T-helper 9 cell (primary cell): ENCODE data around the gene IMP3.
A peak's percentile ranks its signal among the peaks of the same experiment; 100 is the strongest.
"Not testable (repeated sequence)": the region's sequence is repeated elsewhere in the genome, so short reads cannot be mapped to it uniquely, and the experiment has no call there.

Source experiments
- DNase-seq: peaks from one replicate; pipeline ENCODE4 v3.0.0-alpha.2; 2020

The IMP3 gene

DNA sequence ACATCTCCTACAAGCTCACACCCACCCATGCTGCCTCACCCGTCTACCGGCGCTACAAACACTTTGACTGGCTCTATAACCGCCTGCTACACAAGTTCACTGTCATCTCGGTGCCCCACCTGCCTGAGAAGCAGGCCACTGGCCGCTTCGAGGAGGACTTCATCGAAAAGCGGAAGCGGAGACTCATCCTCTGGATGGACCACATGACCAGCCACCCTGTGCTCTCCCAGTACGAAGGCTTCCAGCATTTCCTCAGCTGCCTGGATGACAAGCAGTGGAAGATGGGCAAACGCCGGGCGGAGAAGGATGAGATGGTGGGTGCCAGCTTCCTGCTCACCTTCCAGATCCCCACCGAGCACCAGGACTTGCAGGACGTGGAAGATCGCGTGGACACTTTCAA lies 9.8 kb upstream of the IMP3 start:
- no peak for DNase-seq

DNA sequence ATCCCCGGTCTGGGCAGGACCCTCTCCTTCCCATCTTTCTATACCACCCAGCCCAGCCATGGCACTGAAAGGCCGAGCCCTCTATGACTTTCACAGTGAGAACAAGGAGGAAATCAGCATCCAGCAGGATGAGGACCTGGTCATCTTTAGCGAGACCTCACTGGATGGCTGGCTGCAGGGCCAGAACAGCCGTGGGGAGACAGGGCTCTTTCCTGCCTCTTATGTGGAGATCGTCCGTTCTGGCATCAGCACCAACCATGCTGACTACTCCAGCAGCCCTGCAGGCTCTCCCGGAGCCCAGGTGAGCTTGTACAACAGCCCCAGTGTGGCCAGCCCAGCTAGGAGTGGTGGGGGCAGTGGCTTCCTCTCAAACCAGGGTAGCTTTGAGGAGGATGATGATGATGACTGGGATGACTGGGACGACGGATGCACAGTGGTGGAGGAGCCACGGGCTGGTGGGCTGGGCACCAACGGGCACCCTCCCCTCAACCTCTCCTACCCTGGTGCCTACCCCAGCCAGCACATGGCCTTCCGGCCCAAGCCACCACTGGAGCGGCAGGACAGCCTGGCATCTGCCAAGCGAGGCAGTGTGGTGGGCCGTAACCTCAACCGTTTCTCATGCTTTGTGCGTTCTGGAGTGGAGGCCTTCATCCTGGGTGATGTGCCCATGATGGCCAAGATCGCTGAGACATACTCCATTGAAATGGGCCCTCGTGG lies 9.2 kb upstream of the IMP3 start:
- no peak for DNase-seq

- DNase-seq, result no peak
Measured at GRCh38 chr15:75648156-75649000, 8.4 kb upstream of the IMP3 start.

DNA sequence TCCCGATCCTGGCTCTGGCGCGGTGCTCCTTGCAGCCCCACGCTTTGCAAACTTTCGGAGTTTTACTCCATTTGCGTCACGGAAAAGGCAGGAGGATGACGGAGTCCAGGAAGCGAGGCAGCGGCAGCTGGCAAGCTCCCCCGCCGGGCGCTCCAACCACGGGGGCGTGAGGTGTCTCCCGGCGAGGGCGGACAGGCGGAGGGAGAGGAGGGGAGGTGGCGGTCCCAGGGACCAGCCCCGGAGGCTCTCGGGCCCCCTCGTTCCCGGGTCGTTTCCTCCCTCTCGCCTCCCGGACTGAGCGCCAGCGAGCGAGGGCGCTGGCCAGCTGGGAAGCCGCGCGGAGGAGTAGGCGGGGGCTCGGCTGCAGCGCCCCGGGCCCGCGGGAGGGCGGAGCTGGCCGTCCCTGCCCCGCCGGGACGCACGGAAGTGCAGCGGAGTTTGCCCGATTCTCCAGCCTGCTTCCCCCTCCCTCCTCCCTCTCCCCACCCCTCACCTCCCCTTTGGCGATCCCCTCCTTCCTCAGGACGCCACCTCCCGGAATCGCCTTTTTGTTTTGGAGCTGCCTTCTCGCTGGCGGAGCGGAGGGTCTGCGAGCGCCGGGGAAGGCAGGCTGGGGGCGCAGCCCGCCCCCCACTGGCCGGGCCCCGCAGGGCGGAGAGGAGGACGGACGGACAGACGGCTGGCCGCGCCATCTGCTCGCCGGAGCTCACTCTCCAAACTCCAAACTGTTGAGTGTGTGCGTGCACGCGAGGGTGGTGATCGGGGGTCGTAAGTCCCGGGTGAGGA lies 7.5 kb upstream of the IMP3 start, which contains the start of gene SNX33:
TSS of gene SNX33 (plus strand) at position 543 of the 786 bp plus-strand sequence. CDS start 1,191 bp downstream, outside the sequence.
- peak; percentile 44 for DNase-seq

- no peak for DNase-seq
Measured at GRCh38 chr15:75646944-75647364, 6.9 kb upstream of the IMP3 start.

DNA sequence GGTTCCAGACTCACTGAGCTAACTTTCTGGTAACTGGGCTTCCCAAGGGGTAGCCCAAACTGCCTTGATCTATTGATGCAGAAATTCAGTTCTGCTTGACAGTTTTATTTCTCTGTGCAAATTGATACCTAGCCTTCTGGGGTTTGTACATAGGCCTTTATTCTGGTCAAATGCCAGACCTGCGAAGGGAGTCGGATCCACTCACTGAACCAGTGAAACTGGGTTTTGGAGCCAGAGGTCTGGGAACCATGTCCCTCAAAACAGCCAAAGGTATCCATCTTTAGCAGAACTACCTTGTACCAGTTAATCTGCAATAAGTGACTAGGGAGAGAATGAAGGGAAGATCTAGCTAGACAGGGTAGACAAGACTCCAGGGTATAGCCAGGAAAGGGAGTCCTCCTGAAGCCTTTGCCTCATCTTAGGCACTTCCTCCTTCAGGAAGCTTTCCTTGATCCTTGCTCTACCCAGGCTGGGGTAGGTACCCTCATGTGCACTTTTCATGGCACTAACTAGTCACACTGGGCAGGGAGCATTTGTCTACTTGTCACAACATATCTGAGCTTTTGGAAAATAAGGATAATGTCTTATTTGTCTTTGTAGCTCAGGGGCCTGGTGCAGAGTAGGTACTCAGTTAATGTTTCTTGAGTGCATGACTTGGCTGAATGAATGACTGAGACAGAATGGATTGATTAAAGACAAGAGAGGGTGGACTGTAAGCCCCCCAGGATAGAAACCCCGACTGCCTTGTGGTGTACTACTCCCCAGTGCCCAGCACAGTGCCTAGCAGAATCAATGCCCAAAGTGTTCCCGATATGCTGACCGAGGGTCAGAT lies 6.3 kb upstream of the IMP3 start:
- no peak for DNase-seq

DNA sequence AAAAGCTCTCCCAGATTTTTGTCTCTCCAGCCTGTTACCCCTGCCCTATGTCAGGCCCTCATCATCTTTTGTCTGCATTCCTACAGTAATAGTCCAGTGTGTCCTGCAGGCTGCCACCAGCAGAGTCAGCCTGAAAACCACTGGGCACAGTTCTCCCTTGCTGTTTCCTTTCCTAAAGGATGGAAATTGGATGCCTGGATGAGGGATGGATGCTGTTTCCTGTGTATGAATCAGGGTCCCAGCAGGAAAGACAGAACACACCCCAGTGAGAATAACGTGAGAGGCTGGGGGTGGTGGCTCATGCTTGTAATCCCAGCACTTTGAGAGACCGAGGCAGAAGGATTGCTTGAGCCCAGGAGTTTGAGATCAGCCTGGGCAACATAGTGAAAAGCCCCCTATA lies 4.4 kb upstream of the IMP3 start:
- DNase-seq, result no peak

- DNase-seq, result no peak
Measured at GRCh38 chr15:75641603-75642002, 1.6 kb upstream of the IMP3 start.

GRCh38 chr15:75641179-75641503 lies 1.1 kb upstream of the IMP3 start:
- no peak for DNase-seq

DNA sequence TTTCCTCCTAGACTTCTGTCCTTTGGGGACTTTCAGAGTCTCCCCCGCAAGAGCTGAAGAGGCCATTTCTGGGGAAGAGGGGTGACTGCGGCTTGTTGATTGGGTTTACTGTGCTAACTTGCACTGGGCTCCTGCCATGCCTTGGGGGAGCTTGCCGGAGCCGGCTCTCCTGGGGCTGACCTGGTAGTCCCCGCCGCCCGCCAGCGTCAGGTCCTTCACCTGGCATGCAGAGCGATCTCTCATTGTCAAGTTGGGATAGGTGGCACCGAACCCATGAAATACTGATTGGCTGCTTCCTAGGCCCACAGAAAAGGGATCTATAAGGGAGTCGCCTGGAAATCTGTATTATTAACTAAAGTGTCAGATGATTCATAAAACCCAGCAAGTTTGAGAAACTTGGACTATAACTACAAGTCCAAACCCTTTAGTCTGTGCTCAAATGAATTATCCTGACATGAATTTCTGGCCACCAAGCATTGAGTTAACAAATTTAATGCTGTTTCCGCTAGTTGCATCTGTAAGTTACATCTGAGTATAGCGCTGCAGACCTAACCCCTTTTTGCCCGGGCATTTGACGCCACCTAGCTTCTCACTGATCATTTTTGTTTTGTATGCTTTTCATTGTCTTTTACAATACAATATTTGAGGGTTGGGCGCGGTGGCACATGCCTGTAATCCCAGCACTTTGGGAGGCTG lies 607 bp upstream of the IMP3 start:
- DNase-seq, result peak; percentile 32

- no peak for DNase-seq
Measured at GRCh38 chr15:75639191-75639708, 774 bp downstream of the IMP3 start.

DNA sequence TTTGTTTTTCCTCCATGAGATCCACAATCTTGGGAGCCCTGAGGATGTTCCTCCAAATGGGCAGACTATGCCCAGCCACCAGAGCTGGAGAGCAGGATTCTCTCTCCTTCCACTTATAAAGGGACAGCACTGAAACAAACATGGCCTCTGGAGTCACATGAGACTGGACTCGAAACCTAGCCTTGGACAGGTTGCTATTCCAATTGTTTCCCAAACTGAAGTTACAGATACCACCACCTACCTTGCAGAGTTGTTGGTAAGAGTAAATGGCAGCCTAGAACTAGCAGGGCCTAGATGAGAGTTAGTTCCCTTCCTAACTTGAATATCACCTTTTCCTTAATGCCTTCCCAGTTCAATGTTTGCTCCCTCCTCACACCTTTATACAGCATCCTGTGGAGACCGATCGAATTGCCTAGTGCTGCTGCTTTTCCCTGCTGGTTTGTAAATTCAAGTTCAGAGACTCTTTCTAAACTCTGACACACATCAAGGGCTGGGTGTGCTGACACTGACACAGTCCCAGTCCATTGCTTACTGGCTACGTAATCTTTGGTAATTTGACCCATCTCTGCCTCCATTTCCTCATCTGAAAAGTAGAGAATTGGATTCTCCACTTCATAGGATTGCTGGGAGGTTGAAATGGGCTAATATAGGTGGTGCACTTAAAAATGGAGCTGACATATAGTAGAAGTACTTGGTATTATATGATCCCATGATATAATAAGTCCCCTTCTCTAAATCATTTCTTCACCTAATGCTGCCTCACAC lies 2.6 kb downstream of the IMP3 start:
- DNase-seq, result no peak

DNA sequence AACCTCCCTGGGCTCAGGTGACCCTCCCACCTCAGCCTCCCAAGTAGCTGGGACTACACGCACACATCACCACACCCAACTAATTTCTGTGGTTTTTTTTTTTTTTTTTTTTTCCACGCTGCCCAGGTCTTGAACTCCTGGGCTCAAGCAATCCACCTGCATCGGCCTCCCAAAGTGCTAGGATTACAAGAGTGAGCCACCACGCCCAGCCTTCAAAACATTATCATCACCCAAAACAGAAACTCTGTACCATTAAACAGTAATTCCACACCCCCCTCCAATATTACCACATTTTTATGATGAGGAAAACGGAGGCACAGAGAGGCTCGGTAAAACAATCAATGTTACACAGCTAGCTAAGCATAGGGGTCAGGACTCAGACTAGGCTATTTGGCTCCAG lies 4.0 kb downstream of the IMP3 start:
- DNase-seq, result no peak

DNA sequence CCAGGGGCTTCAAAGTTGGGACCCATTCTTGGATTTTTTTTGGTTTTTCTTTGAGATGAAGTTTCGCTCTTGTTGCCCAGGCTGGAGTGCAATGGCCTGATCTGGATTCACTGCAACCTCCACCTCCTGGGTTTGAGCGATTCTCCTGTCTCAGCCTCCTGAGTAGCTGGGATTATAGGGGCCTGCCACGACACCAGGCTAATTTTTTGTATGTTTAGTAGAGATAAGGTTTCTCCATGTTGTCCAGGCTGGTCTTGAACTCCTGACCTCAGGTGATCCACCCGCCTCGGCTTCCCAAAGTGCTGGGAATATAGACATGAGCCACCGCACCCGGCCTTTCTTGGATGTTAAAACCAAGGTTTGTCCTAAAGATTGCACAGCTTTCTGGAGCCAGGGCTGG lies 6.1 kb downstream of the IMP3 start:
- not testable (repeated sequence) for DNase-seq

- no peak for DNase-seq
Measured at GRCh38 chr15:75631935-75632334, 8.1 kb downstream of the IMP3 start.

GRCh38 chr15:75625542-75626347 lies 14.3 kb downstream of the IMP3 start, which contains the start of gene SNUPN:
Gene SNUPN (minus strand): TSS chr15:75625725. CDS start chr15:75621051, 4,674 bp downstream.
- DNase-seq, result peak; percentile 87

GRCh38 chr15:75622505-75622904 lies 17.5 kb downstream of the IMP3 start:
- DNase-seq, result no peak

- DNase-seq, result no peak
Measured at GRCh38 chr15:75620841-75621391, 19.1 kb downstream of the IMP3 start.

GRCh38 chr15:75620058-75620820 lies 19.8 kb downstream of the IMP3 start:
- no peak for DNase-seq
